Muscle of back (tissue), 11 donors: ENCODE data around the gene RAI1. TPM values are rescaled to one million over a fixed set of nuclear protein-coding genes. Genes with fewer than 3 reads are reported as not detected.

Experiments used
- DNase-seq, 3 donors: peaks; one replicate each; pipeline versions ENCODE4 v3.0.0 to v3.0.0-alpha.2; 2013
- polyA plus RNA-seq, 10 donors: library from polyadenylated mRNA; unstranded; fragments of 120-200 nt; gene quantifications; one replicate each; pipeline ENCODE4 v1.2.1, GENCODE V29; 2013; ENCODE audit not compliant: insufficient read length in 10 of 10

The RAI1 gene
- polyA plus RNA-seq, 10 donors = 12.5 to 23.4 (median 16.7) TPM

GRCh38 chr17:17812211-17813054, 131.2 kb downstream of the RAI1 start:
- peak in 2 of 3 donors; percentile 71 to 88 for DNase-seq

- no peak for DNase-seq
Observed at GRCh38 chr17:17813055-17813724, 131.9 kb downstream of the RAI1 start.

- DNase-seq = no peak
Observed at GRCh38 chr17:17813725-17814095, 132.5 kb downstream of the RAI1 start.

GRCh38 chr17:17814162-17815061, 133.2 kb downstream of the RAI1 start:
- no peak for DNase-seq

GRCh38 chr17:17815062-17815406, 133.8 kb downstream of the RAI1 start:
- no peak for DNase-seq

- DNase-seq = no peak
Observed at GRCh38 chr17:17815436-17816200, 134.4 kb downstream of the RAI1 start.

GRCh38 chr17:17816240-17816814, 135.1 kb downstream of the RAI1 start:
- DNase-seq = no peak

GRCh38 chr17:17816831-17817551, 135.7 kb downstream of the RAI1 start:
- no peak for DNase-seq

GRCh38 chr17:17817552-17817947, 136.3 kb downstream of the RAI1 start:
- DNase-seq = no peak

- DNase-seq = no peak
Observed at GRCh38 chr17:17818088-17818526, 136.8 kb downstream of the RAI1 start.

GRCh38 chr17:17819111-17819510, 137.9 kb downstream of the RAI1 start:
- DNase-seq = no peak

GRCh38 chr17:17819561-17819995, 138.3 kb downstream of the RAI1 start:
- no peak for DNase-seq

GRCh38 chr17:17820046-17820445, 138.8 kb downstream of the RAI1 start:
- DNase-seq = no peak

GRCh38 chr17:17820463-17821158, 139.4 kb downstream of the RAI1 start:
- DNase-seq = no peak

GRCh38 chr17:17822189-17822588, 140.9 kb downstream of the RAI1 start:
- DNase-seq = peak in 1 of 3 donors; percentile 66

- no peak for DNase-seq
Observed at GRCh38 chr17:17822616-17823015, 141.4 kb downstream of the RAI1 start.

- peak; percentile 87 to 94 (median 92) for DNase-seq
Observed at GRCh38 chr17:17823433-17824118, 142.3 kb downstream of the RAI1 start.

- peak in 1 of 3 donors; percentile 68 for DNase-seq
Observed at GRCh38 chr17:17824119-17824782, 143.0 kb downstream of the RAI1 start.
